ENCODE measurements around the gene POLH. TPM values are rescaled to one million over a fixed set of nuclear protein-coding genes. Genes with fewer than 3 reads are reported as not detected.
"Not testable (repeated sequence)": the region's sequence is repeated elsewhere in the genome, so short reads cannot be mapped to it uniquely, and the experiment has no call there.

The POLH gene
- total RNA-seq, 4 donors from 2014 or later, result 5.4 to 35.1 (median 8.8) TPM

DNA sequence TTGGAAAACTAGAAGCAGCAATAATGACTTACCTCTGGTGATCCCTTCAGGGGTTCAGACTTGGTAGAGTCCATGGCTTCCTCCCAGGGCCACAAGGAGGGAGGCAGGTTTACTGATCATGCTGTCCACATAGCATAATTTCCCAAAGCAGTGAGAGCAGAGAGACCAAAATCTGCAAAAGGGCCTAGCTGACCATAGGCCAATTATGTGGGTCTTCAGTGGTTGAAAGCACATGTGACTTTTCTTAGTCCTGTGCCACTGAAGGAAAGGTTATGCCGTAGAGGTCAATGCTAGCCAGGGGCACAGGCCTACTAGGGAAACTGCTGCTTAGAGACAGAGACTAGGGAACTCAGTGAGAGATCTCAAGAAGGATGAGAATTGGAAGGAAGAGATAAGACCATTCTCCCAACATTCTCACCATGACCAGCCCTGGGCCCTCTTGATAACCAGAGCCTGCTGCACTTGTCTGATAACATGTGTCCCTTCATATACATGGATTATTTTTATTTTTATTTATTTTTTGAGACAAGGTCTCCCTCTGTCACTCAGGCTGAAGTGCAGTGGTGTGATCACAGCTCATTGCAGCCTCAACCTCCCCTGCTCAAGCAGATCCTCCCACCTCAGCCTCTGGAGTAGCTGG, 55.1 kb downstream of the POLH start:
- peaks cover 5 to 9% of the 10 kb centered on the region in 2 donors for H3K4me1 ChIP-seq
- H3K27ac ChIP-seq, result peak overlapping the region; percentile 95 to 99
- H3K27me3 ChIP-seq, result no peaks in the 10 kb centered on the region
- no peaks in the 10 kb centered on the region for H3K9me3 ChIP-seq
- TF ChIP-seq, protein P1, sequence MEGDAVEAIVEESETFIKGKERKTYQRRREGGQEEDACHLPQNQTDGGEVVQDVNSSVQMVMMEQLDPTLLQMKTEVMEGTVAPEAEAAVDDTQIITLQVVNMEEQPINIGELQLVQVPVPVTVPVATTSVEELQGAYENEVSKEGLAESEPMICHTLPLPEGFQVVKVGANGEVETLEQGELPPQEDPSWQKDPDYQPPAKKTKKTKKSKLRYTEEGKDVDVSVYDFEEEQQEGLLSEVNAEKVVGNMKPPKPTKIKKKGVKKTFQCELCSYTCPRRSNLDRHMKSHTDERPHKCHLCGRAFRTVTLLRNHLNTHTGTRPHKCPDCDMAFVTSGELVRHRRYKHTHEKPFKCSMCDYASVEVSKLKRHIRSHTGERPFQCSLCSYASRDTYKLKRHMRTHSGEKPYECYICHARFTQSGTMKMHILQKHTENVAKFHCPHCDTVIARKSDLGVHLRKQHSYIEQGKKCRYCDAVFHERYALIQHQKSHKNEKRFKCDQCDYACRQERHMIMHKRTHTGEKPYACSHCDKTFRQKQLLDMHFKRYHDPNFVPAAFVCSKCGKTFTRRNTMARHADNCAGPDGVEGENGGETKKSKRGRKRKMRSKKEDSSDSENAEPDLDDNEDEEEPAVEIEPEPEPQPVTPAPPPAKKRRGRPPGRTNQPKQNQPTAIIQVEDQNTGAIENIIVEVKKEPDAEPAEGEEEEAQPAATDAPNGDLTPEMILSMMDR (IDR thresholded peaks at IDR 0.05), result no peak
- TF ChIP-seq POLR2A (IDR thresholded peaks at IDR 0.05), result no peak
- intact Hi-C loops (cut with DNase I; ENCODE audit: low total_unique reads), result no loop called here
- no peak overlapping the region for H3K4me3 ChIP-seq
- no peaks in the 10 kb centered on the region for H3K36me3 ChIP-seq
- DNase-seq, result no peak

DNA sequence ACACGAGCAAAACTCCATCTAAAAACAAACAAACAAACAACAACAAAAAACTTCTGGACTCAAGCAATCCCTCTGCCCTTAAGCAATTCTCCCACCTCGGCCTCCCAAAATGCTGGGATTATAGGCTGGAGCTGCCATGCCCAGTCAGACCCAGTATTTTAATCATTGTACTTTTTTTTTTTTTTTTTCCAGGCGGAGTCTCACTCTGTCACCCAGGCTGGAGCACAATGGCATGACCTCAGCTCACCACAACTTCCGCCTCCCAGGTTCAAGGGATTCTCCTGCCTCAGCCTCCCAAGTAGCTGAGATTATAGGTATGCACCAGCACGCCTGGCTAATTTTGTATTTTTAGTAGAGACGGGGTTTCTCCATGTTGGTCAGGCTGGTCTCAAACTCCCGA, 57.0 kb downstream of the POLH start:
- H3K27ac ChIP-seq; H3K4me3 ChIP-seq; H3K9me3 ChIP-seq; H3K4me1 ChIP-seq; H3K27me3 ChIP-seq; DNase-seq; H3K36me3 ChIP-seq; intact Hi-C loops (cut with DNase I; ENCODE audit: low total_unique reads): not testable (repeated sequence)

DNA sequence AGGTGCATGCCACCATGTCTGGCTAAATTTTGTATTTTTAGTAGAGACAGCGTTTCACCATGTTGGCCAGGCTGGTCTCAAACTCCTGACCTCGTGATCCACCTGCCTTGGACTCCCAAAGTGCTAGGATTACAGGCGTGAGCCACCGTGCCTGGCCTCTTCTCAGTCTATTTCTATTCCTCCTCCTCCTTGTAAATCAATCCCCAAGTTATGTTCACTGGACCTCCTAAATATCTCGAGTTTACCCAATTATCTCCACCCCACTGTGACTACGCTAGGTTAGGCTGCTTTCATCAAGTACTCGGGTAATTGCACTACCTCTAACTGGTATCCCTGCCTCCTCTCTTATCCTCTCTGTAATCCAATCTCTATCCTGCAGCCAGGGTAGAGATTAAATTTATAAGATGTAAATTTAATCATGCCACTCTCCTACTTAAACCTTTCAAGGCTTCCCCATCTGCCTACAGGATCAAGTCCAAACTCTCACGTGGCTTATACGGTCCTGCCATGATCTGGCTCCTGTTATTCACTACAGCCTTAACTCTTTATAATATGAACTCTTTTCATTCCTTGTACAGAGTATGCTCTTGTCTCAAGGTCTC, 58.8 kb downstream of the POLH start:
- Histone ChIP-seq H3K27me3 (no peaks in the 10 kb centered on the region), H3K36me3 (no peaks in the 10 kb centered on the region), H3K27ac (peak overlapping the region; percentile 83 to 89), H3K9me3 (no peaks in the 10 kb centered on the region), H3K4me1 (peaks cover 0 to 3% of the 10 kb centered on the region in 2 donors), H3K4me3 (peak overlapping the region in 1 of 2 donors; percentile 77)
- TF ChIP-seq, protein P1 (IDR thresholded peaks at IDR 0.05), result no peak
- no peak for TF ChIP-seq POLR2A (IDR thresholded peaks at IDR 0.05)
- no peak for DNase-seq
- intact Hi-C loops (cut with DNase I; ENCODE audit: low total_unique reads), result no loop called here

DNA sequence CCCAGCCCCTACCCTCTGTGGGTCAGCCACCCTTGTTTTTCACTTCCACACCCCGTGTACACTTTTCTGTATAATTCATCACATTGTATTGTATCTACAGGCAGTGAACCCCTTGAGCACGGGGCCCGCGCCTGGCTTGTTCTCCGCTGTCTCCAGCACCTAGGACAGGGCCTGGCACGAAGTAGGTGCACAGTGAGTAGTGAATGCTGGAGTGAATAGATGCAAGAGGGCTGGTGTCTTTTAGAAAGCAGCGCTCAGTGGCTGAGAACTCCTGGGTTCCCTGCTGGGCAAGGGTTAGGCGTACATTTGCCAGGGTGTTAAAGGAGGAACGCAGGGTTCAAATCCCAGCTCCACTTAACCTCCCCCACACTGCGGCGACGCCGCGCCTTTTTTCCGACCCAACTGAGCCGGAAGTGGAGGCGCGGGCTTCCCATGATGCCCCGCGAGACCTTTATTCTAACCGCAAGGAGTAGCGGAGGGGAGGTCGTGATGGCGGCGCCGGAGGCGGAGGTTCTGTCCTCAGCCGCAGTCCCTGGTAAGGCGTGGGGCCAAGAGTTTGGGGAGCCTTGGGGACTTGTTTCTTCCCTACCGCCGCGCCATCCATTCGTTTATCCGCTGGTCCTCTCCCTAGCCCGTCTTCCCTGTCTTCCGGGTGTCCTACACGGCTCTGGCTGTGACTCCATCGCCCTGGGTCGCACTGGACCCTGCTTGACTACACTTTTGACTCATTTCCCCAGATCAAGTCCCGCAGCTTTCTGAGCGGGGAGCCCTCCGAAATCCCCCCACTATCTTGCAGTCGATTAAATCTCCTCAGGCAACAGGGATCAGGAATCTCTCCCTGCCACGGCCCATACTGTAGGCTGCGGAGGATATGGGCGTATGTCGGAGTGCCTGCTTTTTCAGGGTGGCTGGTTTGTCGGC, 59.7 kb downstream of the POLH start, which contains the start of gene MAD2L1BP:
TSS of gene MAD2L1BP (plus strand) at position 454 of the 921 bp plus-strand sequence. CDS start at position 490, 36 bp downstream.
- intact Hi-C loops (cut with DNase I; ENCODE audit: low total_unique reads), result no loop called here
- Histone ChIP-seq H3K27ac (peak within 1 kb of the TSS; percentile 83 to 89), H3K36me3 (no peaks in the 10 kb centered on the region), H3K27me3 (no peaks in the 10 kb centered on the region), H3K4me1 (peaks cover 0 to 3% of the 10 kb centered on the region in 2 donors), H3K9me3 (no peaks in the 10 kb centered on the region), H3K4me3 (peak within 1 kb of the TSS; percentile 77 to 95)
- TF ChIP-seq, protein P1 (IDR thresholded peaks at IDR 0.05), result no peak
- TF ChIP-seq POLR2A (IDR thresholded peaks at IDR 0.05), result peak; percentile 63 to 67
- DNase-seq, result peak; percentile 71 to 79

DNA sequence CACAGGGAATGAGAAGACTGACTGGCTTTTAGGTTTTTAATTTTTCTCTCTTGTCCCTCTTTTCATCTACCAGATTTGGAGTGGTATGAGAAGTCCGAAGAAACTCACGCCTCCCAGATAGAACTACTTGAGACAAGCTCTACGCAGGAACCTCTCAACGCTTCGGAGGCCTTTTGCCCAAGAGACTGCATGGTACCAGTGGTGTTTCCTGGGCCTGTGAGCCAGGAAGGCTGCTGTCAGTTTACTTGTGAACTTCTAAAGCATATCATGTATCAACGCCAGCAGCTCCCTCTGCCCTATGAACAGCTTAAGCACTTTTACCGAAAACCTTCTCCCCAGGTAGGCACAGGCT, 60.3 kb downstream of the POLH start:
- DNase-seq, result no peak
- TF ChIP-seq, protein P1 (IDR thresholded peaks at IDR 0.05), result no peak
- no peak for TF ChIP-seq POLR2A (IDR thresholded peaks at IDR 0.05)
- intact Hi-C loops (cut with DNase I; ENCODE audit: low total_unique reads), result no loop called here
- H3K27me3 ChIP-seq, result no peaks in the 10 kb centered on the region
- no peaks in the 10 kb centered on the region for H3K36me3 ChIP-seq
- peak overlapping the region; percentile 77 to 95 for H3K4me3 ChIP-seq
- H3K9me3 ChIP-seq, result no peaks in the 10 kb centered on the region
- peaks cover 0 to 3% of the 10 kb centered on the region in 2 donors for H3K4me1 ChIP-seq
- H3K27ac ChIP-seq, result peak overlapping the region; percentile 83 to 89

Measured in uterus (tissue), 4 donors.